Thoracic aorta (tissue), 2 donors: ENCODE results near the gene WBP4. TPM values are rescaled to one million over a fixed set of nuclear protein-coding genes. Genes with fewer than 3 reads are reported as not detected.
"Not testable (repeated sequence)": the region's sequence is repeated elsewhere in the genome, so short reads cannot be mapped to it uniquely, and the experiment has no call there.

Experiments used
- ATAC-seq: fragments of 150-250 bp; one replicate; pipeline ENCODE4 v1.8.0; 2017; ENCODE audit warnings: low read depth; ENCODE audit not compliant: insufficient number of reproducible peaks, low FRiP score
- DNase-seq: peaks from one replicate; pipeline ENCODE4 v3.0.0-alpha.2; 2020; ENCODE audit warnings: low spot score
- H3K27ac ChIP-seq, 2 donors: fragments of 200-600 bp; sonication (generic); 1 replicate in 1 of 2; 2 replicates in 1 of 2; pipeline ENCODE4 v1.5.1; 2016; ENCODE audit warnings: mild to moderate bottlenecking in 2 of 2, moderate library complexity in 2 of 2
- H3K27me3 ChIP-seq: fragments of 200-600 bp; sonication (generic); replicated peaks from 2 replicates; pipeline ENCODE4 v1.6.0; 2016; ENCODE audit warnings: mild to moderate bottlenecking; ENCODE audit not compliant: insufficient read depth
- H3K36me3 ChIP-seq: fragments of 200-600 bp; sonication (generic); one replicate; pipeline ENCODE4 v1.5.1; 2016
- H3K4me1 ChIP-seq, 2 donors: fragments of 200-600 bp; sonication (generic); 1 replicate in 1 of 2; 2 replicates in 1 of 2; pipeline versions ENCODE4 v1.5.1 to v1.6.0; 2016; ENCODE audit warnings: low read depth in 2 of 2, mild to moderate bottlenecking in 1 of 2; ENCODE audit not compliant: control insufficient read depth in 1 of 2
- H3K4me3 ChIP-seq: fragments of 200-600 bp; sonication (generic); 2 replicates; pipeline ENCODE4 v1.5.1; 2016; ENCODE audit warnings: mild to moderate bottlenecking
- H3K9me3 ChIP-seq: fragments of 200-600 bp; sonication (generic); 2 replicates; pipeline ENCODE4 v1.5.1; 2016
- total RNA-seq, 2 donors: library from RNA; depleted of rRNA; stranded (reverse); fragments of >200 nt; gene quantifications; one replicate each; pipeline versions ENCODE4 v1.1.0 to v1.2.3, GENCODE V29; 2016
- TF ChIP-seq, protein P1 (sequence below): fragments of 200-600 bp; sonication (generic); IDR thresholded peaks from one replicate; pipeline ENCODE4 v1.5.1; 2019; ENCODE audit warnings: antibody characterized with exemption

Gene WBP4
- total RNA-seq, 2 donors from 2014 or later = 11.1 to 16.5 TPM

- Histone ChIP-seq H3K27ac (no peak overlapping the region), H3K9me3 (no peaks in the 10 kb centered on the region), H3K27me3 (no peaks in the 10 kb centered on the region), H3K4me3 (no peak overlapping the region), H3K4me1 (peaks cover 16 to 46% of the 10 kb centered on the region in 2 donors), H3K36me3 (no peaks in the 10 kb centered on the region)
- ATAC-seq = no peak
- DNase-seq = no peak
- TF ChIP-seq, protein P1, sequence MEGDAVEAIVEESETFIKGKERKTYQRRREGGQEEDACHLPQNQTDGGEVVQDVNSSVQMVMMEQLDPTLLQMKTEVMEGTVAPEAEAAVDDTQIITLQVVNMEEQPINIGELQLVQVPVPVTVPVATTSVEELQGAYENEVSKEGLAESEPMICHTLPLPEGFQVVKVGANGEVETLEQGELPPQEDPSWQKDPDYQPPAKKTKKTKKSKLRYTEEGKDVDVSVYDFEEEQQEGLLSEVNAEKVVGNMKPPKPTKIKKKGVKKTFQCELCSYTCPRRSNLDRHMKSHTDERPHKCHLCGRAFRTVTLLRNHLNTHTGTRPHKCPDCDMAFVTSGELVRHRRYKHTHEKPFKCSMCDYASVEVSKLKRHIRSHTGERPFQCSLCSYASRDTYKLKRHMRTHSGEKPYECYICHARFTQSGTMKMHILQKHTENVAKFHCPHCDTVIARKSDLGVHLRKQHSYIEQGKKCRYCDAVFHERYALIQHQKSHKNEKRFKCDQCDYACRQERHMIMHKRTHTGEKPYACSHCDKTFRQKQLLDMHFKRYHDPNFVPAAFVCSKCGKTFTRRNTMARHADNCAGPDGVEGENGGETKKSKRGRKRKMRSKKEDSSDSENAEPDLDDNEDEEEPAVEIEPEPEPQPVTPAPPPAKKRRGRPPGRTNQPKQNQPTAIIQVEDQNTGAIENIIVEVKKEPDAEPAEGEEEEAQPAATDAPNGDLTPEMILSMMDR = no peak
Observed at GRCh38 chr13:41130356-41130755, 69.0 kb downstream of the WBP4 start.

DNA sequence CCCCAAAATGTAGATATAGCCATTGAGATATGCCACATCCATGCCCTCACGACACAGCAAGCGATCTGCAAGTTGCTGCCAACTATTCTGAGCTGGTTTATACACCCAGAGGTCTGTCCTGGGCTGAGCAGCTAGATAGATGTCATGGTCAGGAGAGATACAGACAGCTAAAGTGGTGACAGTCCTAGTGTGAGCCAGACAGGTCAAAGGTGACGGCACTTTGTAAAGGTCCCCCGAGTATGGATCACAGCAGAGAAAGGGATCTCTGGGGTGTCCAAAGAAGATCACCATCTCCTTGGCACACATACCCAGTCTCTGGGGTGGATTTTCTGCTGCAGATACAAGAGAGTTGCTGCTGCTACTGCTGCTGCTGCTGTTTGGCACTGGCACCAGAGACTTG is 69.9 kb downstream of the WBP4 start:
- not testable (repeated sequence) for H3K36me3 ChIP-seq, H3K9me3 ChIP-seq, H3K27me3 ChIP-seq, DNase-seq, ATAC-seq, H3K27ac ChIP-seq
- H3K4me1 ChIP-seq = peaks cover 16 to 46% of the 10 kb centered on the region in 2 donors
- peak overlapping the region; percentile 1 for H3K4me3 ChIP-seq

DNA sequence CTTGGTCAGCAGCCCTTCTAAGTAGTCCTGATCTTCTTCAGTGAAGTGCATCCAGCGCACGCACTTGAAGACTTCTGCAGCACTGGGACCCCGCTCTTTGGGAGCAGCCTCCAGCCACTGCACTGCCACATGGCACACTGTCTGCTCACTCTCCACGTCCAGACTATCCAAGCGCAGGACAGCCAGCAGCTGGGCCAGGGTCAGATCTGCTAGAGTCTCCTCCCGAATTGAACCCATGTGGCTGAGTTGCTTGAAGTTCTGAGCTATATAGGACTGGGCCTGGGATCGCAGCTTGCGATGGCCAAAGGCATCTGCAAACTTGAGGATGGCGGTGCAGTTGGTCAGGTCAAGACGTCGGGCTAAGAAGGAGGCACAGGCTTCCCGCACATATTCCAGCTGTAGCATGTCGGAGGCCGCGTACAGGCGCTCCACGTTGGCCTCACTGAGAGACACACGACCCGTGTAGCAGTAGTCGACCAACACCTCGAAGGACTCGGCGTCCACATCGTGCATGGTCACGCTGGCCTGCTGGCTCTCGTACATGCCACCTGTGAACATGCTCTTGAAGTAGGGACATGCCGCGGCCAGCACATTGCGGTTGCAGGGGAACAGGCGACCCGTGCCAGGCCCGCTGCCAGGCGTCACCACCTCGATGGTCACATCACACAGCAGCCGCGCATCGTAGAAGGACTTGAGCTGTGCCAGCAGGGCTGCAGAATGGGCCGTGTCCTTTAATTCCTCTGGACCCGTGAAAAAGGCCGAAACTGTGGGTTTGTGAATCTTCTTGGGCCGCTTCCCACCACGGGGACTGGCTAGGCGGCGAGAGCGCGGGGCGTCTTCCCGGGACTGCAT is 70.6 kb downstream of the WBP4 start:
- not testable (repeated sequence) for ATAC-seq, H3K9me3 ChIP-seq, H3K27me3 ChIP-seq, H3K36me3 ChIP-seq
- Histone ChIP-seq H3K4me3 (peak overlapping the region; percentile 84), H3K4me1 (peaks cover 16 to 46% of the 10 kb centered on the region in 2 donors), H3K27ac (peak overlapping the region; percentile 71 to 80)
- DNase-seq = peak; percentile 6

DNA sequence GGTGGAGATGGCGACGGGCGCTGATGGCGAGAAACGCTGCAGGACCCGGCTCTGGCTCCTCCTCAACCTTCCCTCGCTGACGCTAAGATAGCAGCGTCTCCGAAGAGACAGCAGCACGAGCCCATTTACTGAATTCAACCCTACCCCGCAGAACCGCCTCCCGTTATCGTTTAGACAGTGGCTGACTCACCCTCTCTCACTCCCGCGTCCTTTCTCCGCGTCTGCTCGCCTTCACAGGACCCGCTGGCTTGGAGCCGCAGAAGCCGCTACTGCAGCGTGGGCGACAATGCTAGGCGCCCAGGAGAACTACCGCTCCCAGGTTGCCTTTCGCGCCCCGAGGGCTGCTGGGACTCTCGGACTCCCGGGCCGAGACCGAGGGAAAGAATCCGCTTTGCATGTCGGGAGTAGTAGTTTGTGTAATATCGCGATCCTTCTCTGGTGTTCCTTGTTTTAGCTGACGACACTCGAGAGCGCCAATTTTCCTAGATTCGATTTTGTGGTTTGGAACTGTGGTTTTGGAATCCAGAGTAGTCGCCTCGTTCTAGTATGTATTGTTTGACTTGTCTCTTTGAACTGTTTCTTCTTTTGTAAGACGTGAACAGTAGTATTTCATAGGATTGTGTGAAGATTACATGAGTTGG is 71.3 kb downstream of the WBP4 start, which contains the start of gene KBTBD6:
KBTBD6 (minus strand) TSS at position 291 of the 641 bp plus-strand sequence. CDS start 291 bp downstream, outside the sequence.
- Histone ChIP-seq H3K4me1 (peaks cover 16 to 46% of the 10 kb centered on the region in 2 donors), H3K9me3 (no peaks in the 10 kb centered on the region), H3K36me3 (no peaks in the 10 kb centered on the region), H3K27ac (peak within 1 kb of the TSS; percentile 71 to 80), H3K4me3 (peak within 1 kb of the TSS; percentile 84), H3K27me3 (no peaks in the 10 kb centered on the region)
- peak; percentile 87 for DNase-seq
- ATAC-seq = peak; percentile 96
- TF ChIP-seq, protein P1 = no peak

Other genes with a start within 250 kb of the WBP4 start
- gene ELF1, start 42.2 kb upstream of the WBP4 start, total RNA-seq = 10 to 100 TPM; 54.7 to 99.9 TPM
- gene KBTBD6, start 71.3 kb downstream of the WBP4 start, total RNA-seq = 1 to 10 TPM; 4.1 to 7.1 TPM
- 1 to 10 TPM; 6.1 to 6.2 TPM for gene KBTBD7, start 133.1 kb downstream of the WBP4 start, total RNA-seq
- gene MTRF1, start 202.1 kb downstream of the WBP4 start, total RNA-seq = 10 to 100 TPM in 1 of 2 donors, 1 to 10 TPM in 1; 2.3 to 13.9 TPM
- 10 to 100 TPM; 28.3 to 36.3 TPM for gene NAA16, start 249.8 kb downstream of the WBP4 start, total RNA-seq